ENCODE results near the gene RPP25L.

RPP25L gene

DNA sequence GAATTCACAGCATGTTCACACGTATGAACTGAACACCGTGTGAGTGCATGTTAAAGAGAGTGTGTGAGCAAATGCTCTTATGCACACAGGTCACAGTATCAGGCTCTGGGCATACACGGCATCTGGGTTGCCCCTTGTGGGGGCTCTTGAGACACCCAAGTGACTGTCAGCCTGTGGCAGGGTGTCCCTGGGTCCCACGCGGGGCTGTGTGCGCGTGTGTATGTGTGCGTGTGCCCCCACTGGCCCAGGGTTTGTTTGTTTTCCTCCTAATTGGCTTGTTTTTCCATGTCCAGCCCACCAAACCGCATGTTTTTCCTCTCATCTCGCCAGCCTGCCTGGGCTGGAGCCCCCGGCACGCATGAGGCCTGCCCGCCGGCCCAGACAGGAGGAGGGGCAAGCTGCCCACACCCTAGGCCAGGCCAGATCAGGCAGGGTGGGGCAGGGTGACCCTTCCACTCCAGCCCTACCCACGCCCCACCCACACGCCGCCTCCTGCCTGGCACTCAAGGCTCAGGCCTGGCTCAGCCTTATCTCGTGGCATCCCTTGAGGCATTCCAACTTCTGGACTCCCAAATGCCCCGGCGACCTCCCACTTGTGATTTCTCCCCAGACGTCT lies 51.2 kb downstream of the RPP25L start:
- DNase-seq = no peak
- intact Hi-C loops (cut with DNase I) = no loop called here
